Transverse colon (tissue), 4 donors: ENCODE results near the gene GRIP1. TPM values are rescaled to one million over a fixed set of nuclear protein-coding genes. Genes with fewer than 3 reads are reported as not detected.

Experiments used
- DNase-seq: peaks from one replicate; pipeline ENCODE4 v3.0.0-alpha.2; 2019
- H3K27ac ChIP-seq, 4 donors: fragments of 200-600 bp; sonication (generic); 2 replicates each; pipeline ENCODE4 v1.5.1; 2016 to 2018; ENCODE audit warnings: inconsistent platforms in 4 of 4
- H3K27me3 ChIP-seq: fragments of 200-600 bp; sonication (generic); 2 replicates; pipeline ENCODE4 v1.5.1; 2017; ENCODE audit warnings: inconsistent platforms
- H3K36me3 ChIP-seq, 4 donors: fragments of 200-600 bp; sonication (generic); 2 replicates each; pipeline ENCODE4 v1.5.1; 2017 to 2019; ENCODE audit warnings: inconsistent platforms in 4 of 4
- H3K4me1 ChIP-seq, 4 donors: fragments of 200-600 bp; sonication (generic); 2 replicates each; pipeline ENCODE4 v1.5.1; 2017 to 2020; ENCODE audit warnings: inconsistent platforms in 4 of 4
- H3K4me3 ChIP-seq, 4 donors: fragments of 200-600 bp; sonication (generic); 1 replicate in 1 of 4; 2 replicates in 3 of 4; pipeline versions ENCODE4 v1.5.1 to v1.6.1; 2017 to 2019; ENCODE audit warnings: inconsistent platforms in 4 of 4
- H3K9me3 ChIP-seq, 2 donors: fragments of 200-600 bp; sonication (generic); 2 replicates each; pipeline ENCODE4 v1.5.1; 2017 to 2019; ENCODE audit warnings: inconsistent platforms in 2 of 2
- EP300 ChIP-seq: sonication (generic); formaldehyde crosslinking; IDR thresholded peaks from one replicate; pipeline ENCODE4 v1.6.1; 2017; ENCODE audit warnings: antibody characterized with exemption, low read depth
- POLR2A ChIP-seq: fragments of 450-650 bp; IDR thresholded peaks from one replicate; pipeline ENCODE4 v1.6.1; 2016; ENCODE audit warnings: antibody characterized with exemption, mild to moderate bottlenecking, moderate library complexity
- POLR2AphosphoS5 ChIP-seq, 3 donors: sonication (generic); formaldehyde crosslinking; IDR thresholded peaks; one replicate each; pipeline ENCODE4 v1.6.1; 2016; ENCODE audit warnings: antibody characterized with exemption in 3 of 3
- WGBS, 2 donors: methylation state at CpG; one replicate each; pipeline ENCODE4 v1.1.5; 2018; ENCODE audit warnings: low coverage in 1 of 2; 5-methylcytosine and 5-hydroxymethylcytosine counted together
- in situ Hi-C, 4 donors: fragments of 200-750 bp; cut with MboI; loops; one replicate each; pipeline versions ENCODE4 v1.15.0 to v1.15.1; 2017; ENCODE audit warnings: low sequenced_read_pairs in 3 of 4, low pct_ligation_motif_present in 1 of 4, low pct_unique_long_range_greater_than_20kb in 1 of 4
- intact Hi-C: fragments of 100-400 bp; cut with DNase I; formaldehyde crosslinking; loops from one replicate; pipeline ENCODE4 v1.15.1; 2023; ENCODE audit warnings: low total_unique reads
- total RNA-seq, 4 donors: library from RNA; depleted of rRNA; stranded (reverse); fragments of >200 nt; gene quantifications; one replicate each; pipeline ENCODE4 v1.1.0, GENCODE V29; 2016
- TF ChIP-seq, protein P1 (sequence below), 5 experiments: fragments of 200-600 bp in 3 of 5; fragments of 450-650 bp in 2 of 5; sonication (generic) in 3 of 5; IDR thresholded peaks; 1 replicate in 2 of 5; 2 replicates in 3 of 5; pipeline ENCODE4 v1.5.1; 2016 to 2017; ENCODE audit warnings: antibody characterized with exemption in 5 of 5, inconsistent platforms in 3 of 5, mild to moderate bottlenecking in 2 of 5, moderate library complexity in 1 of 5

GRIP1 gene
- total RNA-seq, 4 donors from 2014 or later = 4.4 to 9.0 (median 8.2) TPM

GRCh38 chr12:66714709-66715108, 35.8 kb upstream of the GRIP1 start:
- Histone ChIP-seq H3K36me3 (no peaks in the 10 kb centered on the region), H3K4me3 (no peak overlapping the region), H3K4me1 (no peaks in the 10 kb centered on the region), H3K27ac (no peak overlapping the region), H3K9me3 (no peaks in the 10 kb centered on the region), H3K27me3 (no peaks in the 10 kb centered on the region)
- in situ Hi-C loops (no loop called here), intact Hi-C loops (no loop called here)
- TF ChIP-seq, protein P1, sequence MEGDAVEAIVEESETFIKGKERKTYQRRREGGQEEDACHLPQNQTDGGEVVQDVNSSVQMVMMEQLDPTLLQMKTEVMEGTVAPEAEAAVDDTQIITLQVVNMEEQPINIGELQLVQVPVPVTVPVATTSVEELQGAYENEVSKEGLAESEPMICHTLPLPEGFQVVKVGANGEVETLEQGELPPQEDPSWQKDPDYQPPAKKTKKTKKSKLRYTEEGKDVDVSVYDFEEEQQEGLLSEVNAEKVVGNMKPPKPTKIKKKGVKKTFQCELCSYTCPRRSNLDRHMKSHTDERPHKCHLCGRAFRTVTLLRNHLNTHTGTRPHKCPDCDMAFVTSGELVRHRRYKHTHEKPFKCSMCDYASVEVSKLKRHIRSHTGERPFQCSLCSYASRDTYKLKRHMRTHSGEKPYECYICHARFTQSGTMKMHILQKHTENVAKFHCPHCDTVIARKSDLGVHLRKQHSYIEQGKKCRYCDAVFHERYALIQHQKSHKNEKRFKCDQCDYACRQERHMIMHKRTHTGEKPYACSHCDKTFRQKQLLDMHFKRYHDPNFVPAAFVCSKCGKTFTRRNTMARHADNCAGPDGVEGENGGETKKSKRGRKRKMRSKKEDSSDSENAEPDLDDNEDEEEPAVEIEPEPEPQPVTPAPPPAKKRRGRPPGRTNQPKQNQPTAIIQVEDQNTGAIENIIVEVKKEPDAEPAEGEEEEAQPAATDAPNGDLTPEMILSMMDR (IDR thresholded peaks at IDR 0.05) = no peak
- TF ChIP-seq POLR2AphosphoS5 (IDR thresholded peaks at IDR 0.05) (no peak), EP300 (no peak), POLR2A (no peak)
- WGBS, 2 donors = 86 to 100% methylated on average over 2 of the region's 2 CpGs
- DNase-seq = no peak

DNA sequence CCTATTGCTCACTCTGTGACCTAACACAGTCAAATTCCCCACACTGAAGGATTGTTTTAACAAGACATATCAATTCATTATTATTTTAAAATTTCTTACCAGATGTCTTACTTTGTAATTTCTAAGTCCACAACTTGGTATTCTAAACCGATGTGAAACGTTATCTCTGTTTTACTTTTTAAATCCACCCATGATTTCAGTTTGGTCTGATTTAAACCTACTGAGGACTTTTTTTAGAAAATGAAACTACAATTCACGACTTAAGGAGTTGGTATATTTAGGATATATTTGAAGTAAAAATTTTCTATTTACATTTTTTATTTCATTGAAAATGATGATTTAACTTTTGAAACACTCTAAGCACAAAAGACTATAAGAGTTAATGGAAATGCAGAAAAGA, 35.1 kb upstream of the GRIP1 start:
- intact Hi-C loops (no loop called here), in situ Hi-C loops (no loop called here)
- Histone ChIP-seq H3K27ac (no peak overlapping the region), H3K4me3 (no peak overlapping the region), H3K9me3 (no peaks in the 10 kb centered on the region), H3K27me3 (no peaks in the 10 kb centered on the region), H3K4me1 (no peaks in the 10 kb centered on the region), H3K36me3 (no peaks in the 10 kb centered on the region)
- no peak for TF ChIP-seq EP300
- no peak for TF ChIP-seq POLR2A
- TF ChIP-seq, protein P1 (IDR thresholded peaks at IDR 0.05) = no peak
- DNase-seq = no peak
- 35 to 43% methylated on average over 3 of the region's 3 CpGs for WGBS, 2 donors

DNA sequence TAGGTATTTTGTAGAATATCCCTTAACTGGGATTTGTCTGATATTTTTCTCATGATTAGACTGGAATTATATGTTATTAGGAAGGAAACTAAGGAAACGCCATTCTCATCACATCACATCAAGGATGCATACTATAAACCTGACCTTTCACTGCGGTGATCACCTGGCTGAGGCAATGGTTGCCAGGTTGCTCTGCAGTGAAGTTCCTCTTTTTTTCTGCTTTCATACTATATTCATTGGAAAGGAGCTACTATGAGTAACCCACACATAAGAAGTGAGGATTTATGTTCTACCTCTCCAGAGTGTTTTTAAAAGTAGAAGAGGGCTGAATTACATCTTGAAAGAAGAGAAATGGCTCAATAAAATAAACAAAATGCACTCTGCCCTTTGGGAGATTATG, 31.0 kb upstream of the GRIP1 start:
- in situ Hi-C loops = loop anchor here in 1 of 4 donors (10.0 kb wide), 1 partner anchor 435 kb away; no protein-coding TSS in a partner anchor
- 70 to 82% methylated on average over 2 of the region's 2 CpGs for WGBS, 2 donors
- no peaks in the 10 kb centered on the region for H3K36me3 ChIP-seq
- no peak overlapping the region for H3K4me3 ChIP-seq
- H3K27me3 ChIP-seq = no peaks in the 10 kb centered on the region
- no peak for DNase-seq
- H3K9me3 ChIP-seq = no peaks in the 10 kb centered on the region
- H3K4me1 ChIP-seq = no peaks in the 10 kb centered on the region
- TF ChIP-seq POLR2AphosphoS5 (IDR thresholded peaks at IDR 0.05) (no peak), EP300 (no peak), POLR2A (no peak)
- TF ChIP-seq, protein P1 (IDR thresholded peaks at IDR 0.05) = no peak
- no peak overlapping the region for H3K27ac ChIP-seq
- intact Hi-C loops = no loop called here

- H3K9me3 ChIP-seq = no peaks in the 10 kb centered on the region
- no peaks in the 10 kb centered on the region for H3K4me1 ChIP-seq
- TF ChIP-seq POLR2A (no peak), POLR2AphosphoS5 (IDR thresholded peaks at IDR 0.05) (no peak)
- TF ChIP-seq, protein P1 (IDR thresholded peaks at IDR 0.05) = no peak
- in situ Hi-C loops (loop anchor here in 1 of 4 donors (10.0 kb wide), 1 partner anchor 435 kb away; no protein-coding TSS in a partner anchor), intact Hi-C loops (no loop called here)
- no peak overlapping the region for H3K4me3 ChIP-seq
- H3K27me3 ChIP-seq = no peaks in the 10 kb centered on the region
- 75 to 80% methylated on average over 1 of the region's 1 CpG for WGBS, 2 donors
- no peak overlapping the region for H3K27ac ChIP-seq
- no peak for DNase-seq
- H3K36me3 ChIP-seq = no peaks in the 10 kb centered on the region
Measured at GRCh38 chr12:66709457-66709773, 30.5 kb upstream of the GRIP1 start.
